ENCODE data around the gene SEC14L5.

Gene SEC14L5

DNA sequence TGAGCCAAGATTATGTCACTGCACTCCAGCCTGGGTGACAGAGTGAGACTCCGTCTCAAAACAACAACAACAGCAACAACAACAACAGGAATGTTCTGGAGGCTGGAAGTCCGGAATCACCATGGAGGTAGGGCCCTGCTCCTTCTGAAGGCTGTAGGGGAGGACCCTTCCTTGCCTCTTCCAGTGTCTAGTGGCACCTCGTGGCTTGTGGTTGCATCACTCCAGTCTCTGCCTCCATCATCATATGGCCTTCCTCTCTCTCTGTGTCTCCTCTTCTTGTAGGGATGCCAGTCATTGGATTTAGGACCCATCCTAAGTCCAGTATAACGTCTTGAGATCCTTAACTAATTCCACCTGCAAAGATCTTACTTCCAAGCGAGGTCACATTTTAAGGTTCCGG is 61.6 kb downstream of the SEC14L5 start:
- TF ChIP-seq, protein P1, sequence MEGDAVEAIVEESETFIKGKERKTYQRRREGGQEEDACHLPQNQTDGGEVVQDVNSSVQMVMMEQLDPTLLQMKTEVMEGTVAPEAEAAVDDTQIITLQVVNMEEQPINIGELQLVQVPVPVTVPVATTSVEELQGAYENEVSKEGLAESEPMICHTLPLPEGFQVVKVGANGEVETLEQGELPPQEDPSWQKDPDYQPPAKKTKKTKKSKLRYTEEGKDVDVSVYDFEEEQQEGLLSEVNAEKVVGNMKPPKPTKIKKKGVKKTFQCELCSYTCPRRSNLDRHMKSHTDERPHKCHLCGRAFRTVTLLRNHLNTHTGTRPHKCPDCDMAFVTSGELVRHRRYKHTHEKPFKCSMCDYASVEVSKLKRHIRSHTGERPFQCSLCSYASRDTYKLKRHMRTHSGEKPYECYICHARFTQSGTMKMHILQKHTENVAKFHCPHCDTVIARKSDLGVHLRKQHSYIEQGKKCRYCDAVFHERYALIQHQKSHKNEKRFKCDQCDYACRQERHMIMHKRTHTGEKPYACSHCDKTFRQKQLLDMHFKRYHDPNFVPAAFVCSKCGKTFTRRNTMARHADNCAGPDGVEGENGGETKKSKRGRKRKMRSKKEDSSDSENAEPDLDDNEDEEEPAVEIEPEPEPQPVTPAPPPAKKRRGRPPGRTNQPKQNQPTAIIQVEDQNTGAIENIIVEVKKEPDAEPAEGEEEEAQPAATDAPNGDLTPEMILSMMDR (IDR thresholded peaks at IDR 0.05; ENCODE audit: insufficient read depth, low read depth, low read length, missing control alignments) = no peak
- H3K4me3 ChIP-seq (ENCODE audit: low read length) = no peak overlapping the region

DNA sequence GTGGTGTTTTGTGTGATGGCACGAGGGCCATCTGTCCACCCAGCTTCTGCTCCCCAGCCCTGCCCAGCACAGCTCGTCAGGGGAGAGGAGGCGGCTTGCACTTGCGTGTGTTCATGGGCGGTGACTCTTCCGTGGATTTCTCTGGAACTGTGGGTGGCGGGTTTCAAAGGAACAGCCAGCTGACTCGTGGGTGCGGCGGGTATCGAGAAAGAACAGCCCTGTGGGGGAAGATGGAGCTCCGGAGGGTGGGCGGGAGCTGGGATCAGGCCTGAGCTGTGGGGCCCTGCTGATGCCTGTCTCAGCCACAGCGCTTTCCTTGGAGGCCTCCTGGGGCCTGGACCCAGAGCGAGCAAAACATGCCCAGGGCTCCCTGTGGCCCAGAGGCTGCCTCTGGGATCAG is 62.4 kb downstream of the SEC14L5 start:
- TF ChIP-seq, protein P1 (IDR thresholded peaks at IDR 0.05; ENCODE audit: insufficient read depth, low read depth, low read length, missing control alignments) = no peak
- DNase-seq (ENCODE audit: low read depth) = no peak
- no peak overlapping the region for H3K4me3 ChIP-seq (ENCODE audit: low read length)

More for the DNA sequence above, 61.6 kb downstream of the SEC14L5 start:
- DNase-seq (ENCODE audit: low read depth) = no peak

DNA sequence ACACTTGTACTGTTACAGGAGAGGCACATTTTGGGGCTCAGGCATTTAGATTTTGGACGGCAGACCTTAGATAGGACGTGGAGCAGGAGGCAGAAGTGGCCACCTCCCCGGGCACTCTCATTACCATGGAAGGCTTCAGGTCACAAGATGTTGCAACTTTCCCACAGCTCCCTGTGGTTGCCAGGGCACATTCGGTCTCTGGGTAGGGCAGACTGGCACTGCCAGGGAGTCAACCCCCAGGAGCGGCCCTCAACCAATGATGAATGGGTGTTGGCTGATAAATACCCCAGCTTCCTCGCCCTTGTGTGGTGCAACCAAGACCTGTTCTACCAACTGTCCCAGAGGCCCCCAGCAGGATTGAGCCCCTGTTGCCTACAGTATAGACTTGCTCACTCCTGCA is 64.4 kb downstream of the SEC14L5 start:
- TF ChIP-seq, protein P1 (IDR thresholded peaks at IDR 0.05; ENCODE audit: insufficient read depth, low read depth, low read length, missing control alignments) = no peak
- DNase-seq (ENCODE audit: low read depth) = no peak
- no peak overlapping the region for H3K4me3 ChIP-seq (ENCODE audit: low read length)

DNA sequence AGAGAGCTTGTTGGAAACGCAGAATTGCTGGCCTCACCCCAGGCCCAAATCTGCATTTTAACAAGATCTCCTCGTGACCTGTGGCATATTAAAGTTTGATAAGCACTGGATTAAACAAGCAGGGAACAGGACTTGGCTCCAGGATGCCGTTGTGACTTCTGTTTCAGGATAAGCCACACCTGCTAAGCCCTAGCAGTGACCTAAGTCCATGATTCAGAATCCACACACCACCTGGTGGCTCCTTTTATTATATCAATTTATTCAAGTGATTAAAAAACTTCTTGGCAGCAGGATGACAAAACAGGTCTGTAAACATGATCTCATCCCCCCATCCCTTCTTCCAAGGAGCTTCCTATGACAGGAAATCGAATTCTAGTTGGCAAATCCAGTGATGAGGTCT is 66.5 kb downstream of the SEC14L5 start:
- DNase-seq (ENCODE audit: low read depth) = peak; percentile 70
- TF ChIP-seq, protein P1 (IDR thresholded peaks at IDR 0.05; ENCODE audit: insufficient read depth, low read depth, low read length, missing control alignments) = peak; percentile 50
- no peak overlapping the region for H3K4me3 ChIP-seq (ENCODE audit: low read length)

DNA sequence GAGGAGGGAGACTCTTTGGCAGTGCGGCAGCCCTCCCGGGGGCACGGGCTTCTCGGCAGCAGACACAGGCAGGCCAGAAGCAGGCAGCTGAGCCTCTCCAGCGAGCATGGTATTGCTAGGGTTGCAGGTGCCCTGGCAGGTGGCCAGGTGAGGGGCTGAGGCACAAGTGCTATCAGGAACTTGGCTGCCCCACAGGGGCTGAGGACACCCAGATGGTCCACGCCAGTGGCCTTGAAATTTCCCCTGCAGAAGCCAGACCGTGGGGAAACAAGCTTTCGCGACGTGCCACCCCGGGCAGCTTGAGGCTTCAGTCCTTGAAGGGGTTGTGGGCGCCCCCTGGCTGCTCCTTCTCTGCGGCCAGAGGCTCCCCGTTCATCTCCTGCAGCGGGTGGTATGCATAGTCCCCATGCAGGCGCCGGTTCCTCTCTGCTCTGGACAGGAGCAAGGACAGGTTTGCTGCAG is 67.1 kb downstream of the SEC14L5 start:
- TF ChIP-seq, protein P1 (IDR thresholded peaks at IDR 0.05; ENCODE audit: insufficient read depth, low read depth, low read length, missing control alignments) = no peak
- H3K4me3 ChIP-seq (ENCODE audit: low read length) = no peak overlapping the region
- DNase-seq (ENCODE audit: low read depth) = no peak

DNA sequence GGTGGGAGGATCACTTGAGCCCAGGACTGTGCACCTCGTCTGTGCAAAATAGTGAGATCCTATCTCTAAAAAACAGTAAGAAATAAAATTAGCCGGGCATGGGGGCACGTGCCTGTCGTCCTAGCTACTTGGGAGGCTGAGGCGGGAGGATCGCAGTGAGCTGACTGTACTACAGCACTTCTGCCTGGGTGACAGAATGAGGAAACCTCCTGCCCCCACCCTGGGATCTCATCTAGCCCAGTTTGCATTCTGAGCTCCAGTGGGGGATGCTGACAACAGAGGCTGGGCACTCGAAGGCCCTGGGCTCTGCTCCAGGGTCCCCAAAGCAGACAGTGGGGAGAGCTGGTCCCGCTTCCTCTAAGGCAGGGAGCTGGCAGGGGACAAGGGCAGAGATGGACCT is 68.5 kb downstream of the SEC14L5 start:
- TF ChIP-seq, protein P1 (IDR thresholded peaks at IDR 0.05; ENCODE audit: insufficient read depth, low read depth, low read length, missing control alignments) = no peak
- H3K4me3 ChIP-seq (ENCODE audit: low read length) = no peak overlapping the region
- DNase-seq (ENCODE audit: low read depth) = no peak

DNA sequence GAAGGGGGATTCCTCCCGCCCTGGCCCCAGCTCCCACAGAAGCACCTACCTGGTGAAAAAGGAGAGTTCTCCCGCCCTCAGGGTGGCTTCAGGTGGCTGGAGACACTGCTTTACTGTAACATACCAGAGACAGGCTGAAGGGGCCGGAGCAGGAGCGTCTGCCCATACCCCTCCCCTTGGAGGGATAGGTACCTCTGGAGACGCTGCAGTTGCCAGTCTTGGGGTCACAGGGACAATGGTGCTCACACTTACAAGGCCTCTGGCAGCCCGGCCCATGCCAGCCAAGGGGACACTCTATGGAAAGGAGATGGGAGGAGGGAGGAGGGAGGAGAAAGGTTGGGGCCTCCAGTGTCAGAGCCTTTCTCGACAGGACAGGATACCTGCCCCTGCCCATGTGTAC is 69.0 kb downstream of the SEC14L5 start:
- DNase-seq (ENCODE audit: low read depth) = no peak
- TF ChIP-seq, protein P1 (IDR thresholded peaks at IDR 0.05; ENCODE audit: insufficient read depth, low read depth, low read length, missing control alignments) = no peak

More for the DNA sequence above, 69.0 kb downstream of the SEC14L5 start:
- H3K4me3 ChIP-seq (ENCODE audit: low read length) = no peak overlapping the region
